Measurements from ENCODE around the gene SIAH3.

The SIAH3 gene

GRCh38 chr13:45773236-45773635, 78.3 kb downstream of the SIAH3 start:
- H3K4me2 ChIP-seq (ENCODE audit: low read depth, low read length) = no peak overlapping the region
- no peaks in the 10 kb centered on the region for H3K79me2 ChIP-seq (ENCODE audit: low read length)
- no peaks in the 10 kb centered on the region for H3K36me3 ChIP-seq (replicated peaks; ENCODE audit: insufficient read depth, low read length)
- no peaks in the 10 kb centered on the region for H3K4me1 ChIP-seq (ENCODE audit: low read length)
- no peaks in the 10 kb centered on the region for H3K27me3 ChIP-seq (replicated peaks; ENCODE audit: insufficient read depth, low read length)
- no peak overlapping the region for H3K27ac ChIP-seq (ENCODE audit: low read length)
- DNase-seq = no peak
- no peak overlapping the region for H3K4me3 ChIP-seq (ENCODE audit: low read length)
- no peaks in the 10 kb centered on the region for H3K9me2 ChIP-seq (replicated peaks; ENCODE audit: insufficient read depth, low read length)
- H3K9me3 ChIP-seq (replicated peaks; ENCODE audit: insufficient read depth, low read length) = no peaks in the 10 kb centered on the region
- TF ChIP-seq, protein P1, sequence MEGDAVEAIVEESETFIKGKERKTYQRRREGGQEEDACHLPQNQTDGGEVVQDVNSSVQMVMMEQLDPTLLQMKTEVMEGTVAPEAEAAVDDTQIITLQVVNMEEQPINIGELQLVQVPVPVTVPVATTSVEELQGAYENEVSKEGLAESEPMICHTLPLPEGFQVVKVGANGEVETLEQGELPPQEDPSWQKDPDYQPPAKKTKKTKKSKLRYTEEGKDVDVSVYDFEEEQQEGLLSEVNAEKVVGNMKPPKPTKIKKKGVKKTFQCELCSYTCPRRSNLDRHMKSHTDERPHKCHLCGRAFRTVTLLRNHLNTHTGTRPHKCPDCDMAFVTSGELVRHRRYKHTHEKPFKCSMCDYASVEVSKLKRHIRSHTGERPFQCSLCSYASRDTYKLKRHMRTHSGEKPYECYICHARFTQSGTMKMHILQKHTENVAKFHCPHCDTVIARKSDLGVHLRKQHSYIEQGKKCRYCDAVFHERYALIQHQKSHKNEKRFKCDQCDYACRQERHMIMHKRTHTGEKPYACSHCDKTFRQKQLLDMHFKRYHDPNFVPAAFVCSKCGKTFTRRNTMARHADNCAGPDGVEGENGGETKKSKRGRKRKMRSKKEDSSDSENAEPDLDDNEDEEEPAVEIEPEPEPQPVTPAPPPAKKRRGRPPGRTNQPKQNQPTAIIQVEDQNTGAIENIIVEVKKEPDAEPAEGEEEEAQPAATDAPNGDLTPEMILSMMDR (IDR thresholded peaks at IDR 0.05; ENCODE audit: low read length) = no peak
- no peak for TF ChIP-seq EZH2phosphoT487 (IDR thresholded peaks at IDR 0.05; ENCODE audit: low read length)
- TF ChIP-seq EZH2 (optimal IDR thresholded peaks at IDR 0.05; ENCODE audit: low read depth, low read length) = no peak
- H3K9ac ChIP-seq (ENCODE audit: low read length) = no peak overlapping the region
- H4K20me1 ChIP-seq (ENCODE audit: insufficient read depth, low read length) = no peaks in the 10 kb centered on the region
- H2AFZ ChIP-seq (ENCODE audit: low read length) = no peak overlapping the region
- no peaks in the 10 kb centered on the region for H3F3A ChIP-seq (ENCODE audit: insufficient read depth, low read length)

- no peak for DNase-seq
- no peaks in the 10 kb centered on the region for H3K79me2 ChIP-seq (ENCODE audit: low read length)
- no peak for TF ChIP-seq EZH2phosphoT487 (IDR thresholded peaks at IDR 0.05; ENCODE audit: low read length)
- TF ChIP-seq EZH2 (optimal IDR thresholded peaks at IDR 0.05; ENCODE audit: low read depth, low read length) = no peak
- TF ChIP-seq, protein P1 (IDR thresholded peaks at IDR 0.05; ENCODE audit: low read length) = no peak
Measured at GRCh38 chr13:45770886-45771285, 80.7 kb downstream of the SIAH3 start.

GRCh38 chr13:45768656-45769479, 82.7 kb downstream of the SIAH3 start:
- Histone ChIP-seq H2AFZ (ENCODE audit: low read length) (no peak overlapping the region), H3K4me3 (ENCODE audit: low read length) (no peak overlapping the region), H4K20me1 (ENCODE audit: insufficient read depth, low read length) (no peaks in the 10 kb centered on the region), H3K4me1 (ENCODE audit: low read length) (no peaks in the 10 kb centered on the region), H3F3A (ENCODE audit: insufficient read depth, low read length) (no peaks in the 10 kb centered on the region), H3K9me3 (replicated peaks; ENCODE audit: insufficient read depth, low read length) (no peaks in the 10 kb centered on the region), H3K4me2 (ENCODE audit: low read depth, low read length) (no peak overlapping the region), H3K27me3 (replicated peaks; ENCODE audit: insufficient read depth, low read length) (no peaks in the 10 kb centered on the region), H3K9me2 (replicated peaks; ENCODE audit: insufficient read depth, low read length) (no peaks in the 10 kb centered on the region), H3K27ac (ENCODE audit: low read length) (no peak overlapping the region), H3K36me3 (replicated peaks; ENCODE audit: insufficient read depth, low read length) (no peaks in the 10 kb centered on the region), H3K79me2 (ENCODE audit: low read length) (no peaks in the 10 kb centered on the region), H3K9ac (ENCODE audit: low read length) (no peak overlapping the region)
- TF ChIP-seq EZH2phosphoT487 (IDR thresholded peaks at IDR 0.05; ENCODE audit: low read length) (no peak), EZH2 (optimal IDR thresholded peaks at IDR 0.05; ENCODE audit: low read depth, low read length) (no peak)
- TF ChIP-seq, protein P1 (IDR thresholded peaks at IDR 0.05; ENCODE audit: low read length) = no peak
- no peak for DNase-seq

More at GRCh38 chr13:45770886-45771285, 80.7 kb downstream of the SIAH3 start:
- H3F3A ChIP-seq (ENCODE audit: insufficient read depth, low read length) = no peaks in the 10 kb centered on the region
- no peak overlapping the region for H3K4me3 ChIP-seq (ENCODE audit: low read length)
- H3K9me2 ChIP-seq (replicated peaks; ENCODE audit: insufficient read depth, low read length) = no peaks in the 10 kb centered on the region
- H3K9ac ChIP-seq (ENCODE audit: low read length) = no peak overlapping the region
- no peaks in the 10 kb centered on the region for H3K4me1 ChIP-seq (ENCODE audit: low read length)
- H2AFZ ChIP-seq (ENCODE audit: low read length) = no peak overlapping the region
- H3K27ac ChIP-seq (ENCODE audit: low read length) = no peak overlapping the region
- no peaks in the 10 kb centered on the region for H3K9me3 ChIP-seq (replicated peaks; ENCODE audit: insufficient read depth, low read length)
- no peaks in the 10 kb centered on the region for H3K36me3 ChIP-seq (replicated peaks; ENCODE audit: insufficient read depth, low read length)
- no peaks in the 10 kb centered on the region for H3K27me3 ChIP-seq (replicated peaks; ENCODE audit: insufficient read depth, low read length)
- no peak overlapping the region for H3K4me2 ChIP-seq (ENCODE audit: low read depth, low read length)
- H4K20me1 ChIP-seq (ENCODE audit: insufficient read depth, low read length) = no peaks in the 10 kb centered on the region
